ENCODE data around the gene NOS1AP.
"Not testable (repeated sequence)": the region's sequence is repeated elsewhere in the genome, so short reads cannot be mapped to it uniquely, and the experiment has no call there.

Gene NOS1AP

DNA sequence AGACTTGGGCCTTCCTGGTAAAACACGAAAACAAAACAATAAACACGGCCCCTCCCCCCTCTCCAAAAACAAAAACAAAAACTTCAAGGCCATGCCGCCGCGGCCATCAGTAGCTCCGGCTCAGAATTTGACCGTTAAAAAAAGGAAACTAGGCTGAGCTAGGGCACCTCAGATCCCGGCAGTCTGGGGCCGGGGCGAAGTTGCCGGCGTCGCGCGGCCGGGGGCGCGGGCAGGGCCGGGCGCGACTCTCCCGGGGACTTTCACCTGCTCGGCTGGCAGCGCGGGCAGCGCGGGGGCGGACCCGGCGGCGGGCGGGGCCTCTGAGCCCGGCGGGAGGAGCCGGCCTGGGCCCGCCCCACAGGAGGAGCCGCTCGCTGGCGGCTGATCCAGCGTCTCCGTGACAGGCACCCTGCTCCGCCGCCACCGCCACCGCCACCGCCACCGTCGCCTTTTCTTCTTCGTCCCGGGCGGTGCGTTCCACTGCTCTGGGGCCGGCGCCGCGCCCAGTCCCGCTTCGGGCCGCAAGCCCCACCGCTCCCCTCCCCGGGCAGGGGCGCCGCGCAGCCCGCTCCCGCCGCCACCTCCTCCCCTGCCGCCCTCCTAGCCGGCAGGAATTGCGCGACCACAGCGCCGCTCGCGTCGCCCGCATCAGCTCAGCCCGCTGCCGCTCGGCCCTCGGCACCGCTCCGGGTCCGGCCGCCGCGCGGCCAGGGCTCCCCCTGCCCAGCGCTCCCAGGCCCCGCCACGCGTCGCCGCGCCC, at the start of gene NOS1AP:
Gene NOS1AP, plus strand, starts transcription at position 358 of the 760 bp plus-strand sequence. CDS start 487 bp downstream, outside the sequence.
- in situ Hi-C loops (cut with MboI; ENCODE audit: low sequenced_read_pairs): no loop called here

DNA sequence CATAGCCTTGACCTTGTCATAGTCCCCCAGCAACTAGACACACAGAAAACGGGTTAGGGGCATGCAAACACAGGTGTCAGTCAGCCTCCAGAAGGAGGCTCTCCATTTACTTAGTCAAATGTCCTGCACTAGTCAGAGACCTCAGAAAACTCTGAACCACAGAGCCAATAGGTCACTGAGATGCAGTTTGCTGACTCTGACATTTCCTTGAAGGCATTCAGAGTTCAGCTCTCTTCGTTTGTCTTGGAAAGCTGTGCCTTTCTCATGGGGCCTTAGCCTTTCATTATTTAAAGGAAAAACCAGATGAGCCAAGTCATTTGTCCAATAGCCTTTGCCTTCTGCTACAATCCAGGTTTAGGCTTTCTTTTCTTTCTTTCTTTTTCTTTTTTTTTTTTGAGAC, 49.3 kb upstream of the NOS1AP start:
- in situ Hi-C loops (cut with MboI; ENCODE audit: low sequenced_read_pairs): no loop called here

DNA sequence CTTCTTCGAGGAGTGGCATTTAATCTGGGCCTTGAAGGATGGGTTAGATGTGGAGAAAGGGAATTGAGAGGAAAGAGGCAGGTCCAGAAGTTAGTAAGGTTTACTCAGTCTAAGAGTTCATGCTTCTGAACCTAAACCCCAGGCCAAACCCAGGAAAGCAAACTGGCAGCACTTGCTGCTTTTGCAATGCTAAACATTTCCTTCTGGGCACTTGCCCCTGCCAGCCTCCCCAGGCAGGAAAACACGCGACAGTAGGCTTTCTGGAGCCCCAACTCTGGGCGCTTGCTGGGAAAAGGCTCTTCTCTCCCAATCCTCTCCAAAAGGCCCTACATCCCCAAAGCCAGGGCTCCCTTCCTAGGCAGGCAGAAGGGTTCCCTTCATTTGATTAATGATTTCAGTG, 48.4 kb upstream of the NOS1AP start:
- in situ Hi-C loops (cut with MboI; ENCODE audit: low sequenced_read_pairs): no loop called here

DNA sequence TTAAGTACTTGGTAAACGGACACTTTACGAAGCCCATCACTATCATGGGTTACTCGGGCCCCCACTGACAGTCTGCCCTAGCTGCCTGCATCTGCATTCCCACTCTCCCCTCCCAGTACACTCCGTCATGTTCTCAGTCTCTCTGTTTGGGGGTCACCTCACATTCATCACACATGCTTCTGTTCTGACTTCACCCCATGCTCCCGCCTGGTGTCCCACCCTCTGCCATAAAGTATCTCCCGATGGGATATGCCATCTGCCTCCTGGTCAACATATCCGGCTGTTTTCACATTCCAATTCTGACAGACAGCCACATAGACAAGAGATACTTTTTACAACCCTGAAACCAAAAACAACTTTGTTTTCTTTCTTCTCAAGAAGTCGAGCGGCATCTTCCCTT, 46.9 kb upstream of the NOS1AP start:
- in situ Hi-C loops (cut with MboI; ENCODE audit: low sequenced_read_pairs): no loop called here

DNA sequence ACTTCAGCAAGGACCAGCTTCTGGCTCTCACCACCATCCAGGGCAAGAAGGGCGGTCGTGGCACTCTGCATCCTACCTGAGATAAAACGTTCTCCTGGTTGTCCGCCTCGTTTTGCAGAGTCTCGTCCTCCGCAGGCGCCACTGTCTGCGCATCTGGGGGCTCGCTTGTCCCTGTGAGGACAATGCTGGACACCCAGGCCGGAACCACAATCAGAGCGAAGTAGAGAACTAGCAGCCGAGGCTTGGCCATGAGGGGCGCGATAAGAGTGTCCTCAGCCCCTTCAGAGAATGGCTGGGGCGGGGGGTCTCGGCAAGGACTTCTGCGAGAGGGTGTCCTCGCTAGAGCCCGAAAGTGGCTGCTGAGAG, 46.3 kb upstream of the NOS1AP start:
- in situ Hi-C loops (cut with MboI; ENCODE audit: low sequenced_read_pairs): no loop called here

DNA sequence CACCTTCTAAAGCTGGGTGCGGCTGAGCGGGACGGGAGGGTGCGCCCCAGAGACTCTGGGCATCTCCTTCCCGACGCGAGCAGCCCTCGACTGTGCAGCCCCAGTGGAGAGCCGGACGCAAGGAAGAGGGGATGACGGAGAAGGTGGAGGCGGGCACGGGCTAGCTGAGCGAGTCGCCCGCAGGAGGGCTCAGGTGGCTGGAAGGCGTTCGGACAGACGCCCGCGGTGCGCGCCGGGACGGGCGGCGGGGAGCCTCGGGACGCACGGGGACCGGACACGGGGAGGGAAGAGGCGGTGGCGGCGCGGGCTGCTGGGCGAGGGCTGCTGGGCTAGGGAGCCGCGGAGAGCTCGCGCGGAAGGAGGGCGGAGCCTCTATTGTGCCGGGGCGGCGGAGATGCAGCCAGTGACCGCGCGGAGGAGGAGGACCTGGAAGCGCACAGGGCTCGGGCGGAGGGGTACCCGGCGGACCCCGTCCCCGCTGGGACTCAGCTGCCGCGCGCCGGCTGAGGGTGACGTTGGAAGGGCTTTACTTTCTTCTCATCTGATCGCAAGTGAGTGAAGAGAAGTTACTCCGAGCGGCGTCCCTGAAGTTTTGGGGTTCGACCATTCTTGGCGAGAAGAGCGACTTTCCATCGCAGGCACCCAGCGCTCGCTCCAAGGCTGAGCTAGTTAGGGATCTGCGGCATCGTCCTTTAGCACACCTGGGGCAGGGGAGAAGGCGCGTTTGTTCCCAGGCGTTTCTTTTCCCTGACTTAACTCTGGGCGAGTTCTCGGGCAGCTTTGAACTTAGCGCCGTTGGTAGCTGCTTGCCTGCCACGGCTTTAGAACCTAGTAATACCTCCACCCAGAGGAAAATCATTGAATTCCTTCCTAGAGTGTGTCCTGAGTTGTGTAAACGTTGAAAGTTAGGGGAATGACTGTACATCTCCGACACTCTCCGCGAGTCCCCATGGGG, 45.7 kb upstream of the NOS1AP start, which contains the start of gene OLFML2B:
Gene OLFML2B, minus strand, starts transcription at position 323 of the 955 bp plus-strand sequence. CDS start 439 bp downstream, outside the sequence.
- in situ Hi-C loops (cut with MboI; ENCODE audit: low sequenced_read_pairs): no loop called here

DNA sequence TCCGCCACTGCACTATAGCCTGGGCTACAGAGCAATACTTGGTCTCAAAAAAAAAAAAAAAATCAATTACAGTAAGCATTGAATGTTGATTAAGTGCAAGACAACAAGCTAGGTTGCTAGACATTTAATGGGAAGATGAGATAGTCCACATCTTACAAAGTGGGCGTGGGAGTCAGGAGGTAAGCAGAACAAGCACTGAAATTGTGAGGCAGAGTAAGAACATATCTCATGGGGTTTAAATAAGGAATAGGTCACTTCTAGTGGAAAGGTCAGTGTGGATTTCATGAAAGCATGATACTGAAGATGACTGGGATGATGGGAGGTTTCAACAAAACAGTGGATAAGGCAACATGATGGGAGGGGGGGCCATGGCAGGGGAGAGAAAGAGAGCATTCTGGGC, 44.0 kb upstream of the NOS1AP start:
- in situ Hi-C loops (cut with MboI; ENCODE audit: low sequenced_read_pairs): loop anchor here (25.0 kb wide), 1 partner anchor 238 kb away; no protein-coding TSS in a partner anchor

DNA sequence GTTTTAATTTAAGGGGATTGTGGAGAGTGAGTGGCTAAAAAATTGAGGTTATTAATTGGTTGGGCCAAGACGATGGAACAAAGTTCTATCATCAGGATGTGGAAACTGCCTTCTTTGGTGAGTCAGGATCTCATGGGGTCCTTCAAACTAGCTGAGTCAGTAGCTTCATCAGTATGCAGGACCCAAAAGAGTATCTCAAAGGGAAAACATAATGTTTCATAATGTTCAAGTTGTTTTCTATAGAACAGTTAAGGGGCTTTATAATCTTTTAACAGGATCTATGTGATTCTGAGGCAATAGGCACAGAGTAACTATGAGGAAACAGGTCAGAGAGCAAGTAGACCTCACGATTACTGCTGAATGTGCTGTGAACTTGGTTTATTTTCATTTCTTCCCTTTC, 42.6 kb upstream of the NOS1AP start:
- in situ Hi-C loops (cut with MboI; ENCODE audit: low sequenced_read_pairs): loop anchor here (25.0 kb wide), 1 partner anchor 240 kb away; no protein-coding TSS in a partner anchor

DNA sequence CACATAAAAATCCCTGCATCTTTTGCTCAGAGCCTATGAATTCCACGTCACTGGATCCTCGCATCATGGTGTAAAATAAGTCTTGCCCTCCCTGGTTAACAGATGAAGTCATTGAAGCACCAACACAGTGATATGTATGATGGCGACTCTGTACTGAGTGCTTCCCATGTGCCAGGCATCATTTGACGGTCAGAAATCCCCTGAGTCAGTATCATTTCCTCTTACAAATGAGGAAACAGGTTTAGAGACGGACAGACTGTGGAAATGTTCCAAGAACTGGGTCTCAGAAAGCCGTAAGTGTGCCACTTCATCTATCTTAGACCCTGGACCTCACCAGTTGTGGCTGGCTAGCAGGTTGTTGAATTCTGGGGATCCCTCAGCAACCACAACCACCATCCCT, 40.8 kb upstream of the NOS1AP start:
- in situ Hi-C loops (cut with MboI; ENCODE audit: low sequenced_read_pairs): loop anchor here (25.0 kb wide), 1 partner anchor 241 kb away; no protein-coding TSS in a partner anchor

DNA sequence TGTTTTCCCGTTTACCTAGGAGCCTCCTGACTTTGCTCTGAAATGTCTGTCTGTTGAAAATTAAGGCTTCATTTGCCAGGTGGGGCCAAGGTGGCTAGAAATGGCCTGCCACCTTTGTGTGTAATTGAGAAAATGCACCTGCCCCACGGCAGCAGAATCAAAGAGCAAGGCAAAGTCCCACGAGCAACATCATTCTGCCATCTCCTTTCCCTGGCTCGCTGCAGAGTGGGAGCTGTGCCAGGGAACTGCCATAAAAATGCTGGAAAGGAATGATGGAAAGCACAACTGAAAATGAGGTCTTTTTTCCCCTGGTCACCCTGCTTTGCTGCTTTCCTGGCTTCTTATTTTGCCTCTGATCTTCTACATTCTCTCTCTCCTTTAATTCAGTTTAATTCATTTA, 40.3 kb upstream of the NOS1AP start:
- in situ Hi-C loops (cut with MboI; ENCODE audit: low sequenced_read_pairs): loop anchor here (25.0 kb wide), 1 partner anchor 242 kb away; no protein-coding TSS in a partner anchor

DNA sequence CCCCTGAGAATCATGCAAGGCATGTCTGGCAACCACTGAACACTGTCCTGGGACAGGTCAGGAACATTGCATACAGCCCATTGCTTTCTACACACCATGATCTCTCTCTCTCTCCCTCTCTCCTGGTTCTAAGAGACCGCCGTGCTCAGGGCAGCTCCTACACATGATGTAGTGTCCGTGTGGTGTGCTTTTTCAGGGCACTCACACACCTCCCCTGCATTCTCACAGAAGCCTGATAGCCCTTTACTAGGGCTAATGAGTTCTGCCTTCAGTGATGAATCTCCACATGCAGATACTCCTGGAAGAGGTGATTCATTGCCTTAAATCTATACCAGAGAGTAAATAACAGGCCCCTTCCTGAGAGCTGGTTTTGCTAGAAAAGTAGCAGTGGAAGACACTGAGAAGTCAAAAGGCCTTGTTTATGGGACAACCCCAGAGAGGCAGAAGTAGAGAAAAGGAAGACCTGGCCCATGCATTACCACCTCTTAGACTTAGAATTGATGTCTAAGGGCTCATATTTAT, 38.7 kb upstream of the NOS1AP start:
- in situ Hi-C loops (cut with MboI; ENCODE audit: low sequenced_read_pairs): loop anchor here (25.0 kb wide), 1 partner anchor 244 kb away; no protein-coding TSS in a partner anchor

DNA sequence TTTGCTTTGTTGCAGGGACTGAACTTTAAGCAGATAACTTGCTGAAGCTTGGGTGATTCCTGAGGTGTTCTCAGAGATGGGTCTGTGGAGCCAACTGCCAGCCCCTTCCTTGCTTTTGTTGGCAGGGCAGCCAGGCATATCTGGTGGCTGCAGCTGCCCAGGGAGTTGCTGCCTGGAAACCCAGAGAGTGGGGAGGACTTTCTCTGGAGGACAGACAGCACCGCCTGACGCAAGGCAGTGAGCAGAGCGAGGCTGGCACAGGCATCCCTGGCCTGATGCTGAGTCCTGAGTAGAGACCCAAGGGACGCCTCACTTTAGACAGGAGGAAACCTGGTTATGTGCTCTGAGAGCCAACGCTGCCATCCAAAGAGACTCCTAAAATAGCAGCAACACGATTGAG, 36.1 kb upstream of the NOS1AP start:
- in situ Hi-C loops (cut with MboI; ENCODE audit: low sequenced_read_pairs): loop anchor here (25.0 kb wide), 1 partner anchor 246 kb away; no protein-coding TSS in a partner anchor

DNA sequence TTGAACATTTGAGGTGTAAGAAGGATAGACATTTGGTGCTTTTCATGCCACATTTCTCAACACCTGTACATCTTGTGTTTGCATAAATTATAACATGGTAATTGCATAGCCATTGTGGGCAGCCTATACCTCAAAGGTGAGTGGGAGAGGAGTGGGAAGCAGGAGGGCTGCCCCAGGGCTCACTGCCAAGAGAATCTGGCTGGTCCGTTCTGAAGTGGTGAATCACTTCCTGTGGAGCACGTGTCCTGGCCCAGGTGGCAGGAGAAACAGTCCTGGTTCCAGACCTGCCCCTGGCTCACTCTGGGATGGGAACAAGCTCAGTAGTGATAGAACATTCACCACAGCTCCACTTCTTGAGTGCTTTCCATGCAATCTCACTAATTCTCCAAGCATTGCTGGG, 34.2 kb upstream of the NOS1AP start:
- in situ Hi-C loops (cut with MboI; ENCODE audit: low sequenced_read_pairs): loop anchor here (25.0 kb wide), 1 partner anchor 248 kb away; no protein-coding TSS in a partner anchor

DNA sequence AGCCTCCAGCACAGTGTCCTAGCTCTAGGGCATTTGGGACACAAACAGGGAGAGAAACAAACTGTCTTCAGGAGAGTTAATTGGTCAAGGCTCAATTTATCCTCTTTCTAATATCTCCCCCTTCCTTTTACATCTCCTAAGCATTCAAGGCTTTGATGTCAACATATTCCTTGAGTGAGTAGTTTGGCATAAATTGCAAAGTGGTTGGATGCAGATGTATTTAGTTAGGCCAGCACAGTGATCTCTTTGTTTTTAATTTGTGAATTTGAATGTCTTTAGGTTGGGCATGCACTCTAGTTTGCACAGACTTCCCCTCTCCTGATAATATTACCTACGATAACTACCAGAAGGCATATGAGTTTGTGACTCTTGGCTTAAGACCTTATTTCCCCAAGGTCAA, 33.3 kb upstream of the NOS1AP start:
- in situ Hi-C loops (cut with MboI; ENCODE audit: low sequenced_read_pairs): loop anchor here (25.0 kb wide), 1 partner anchor 249 kb away; no protein-coding TSS in a partner anchor

DNA sequence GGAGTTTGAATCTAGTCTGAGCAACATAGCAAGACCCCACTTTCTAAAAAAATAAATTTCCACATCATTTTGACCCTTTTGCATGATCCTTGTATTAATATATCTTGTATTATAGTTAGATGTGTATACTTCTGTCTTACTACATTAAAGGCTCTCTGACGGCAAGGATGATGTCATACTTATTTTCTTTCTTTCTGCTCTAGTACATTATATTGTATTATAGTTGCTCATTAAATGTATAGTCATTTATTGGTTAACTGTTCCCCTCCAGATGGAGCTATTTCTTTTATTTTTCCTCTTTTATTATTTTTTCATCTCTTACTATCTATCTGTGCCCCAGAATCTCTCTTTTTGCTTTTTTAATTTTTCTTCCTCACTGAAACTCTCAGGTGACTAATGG, 30.9 kb upstream of the NOS1AP start:
- in situ Hi-C loops (cut with MboI; ENCODE audit: low sequenced_read_pairs): loop anchor here (25.0 kb wide), 1 partner anchor 251 kb away; no protein-coding TSS in a partner anchor

DNA sequence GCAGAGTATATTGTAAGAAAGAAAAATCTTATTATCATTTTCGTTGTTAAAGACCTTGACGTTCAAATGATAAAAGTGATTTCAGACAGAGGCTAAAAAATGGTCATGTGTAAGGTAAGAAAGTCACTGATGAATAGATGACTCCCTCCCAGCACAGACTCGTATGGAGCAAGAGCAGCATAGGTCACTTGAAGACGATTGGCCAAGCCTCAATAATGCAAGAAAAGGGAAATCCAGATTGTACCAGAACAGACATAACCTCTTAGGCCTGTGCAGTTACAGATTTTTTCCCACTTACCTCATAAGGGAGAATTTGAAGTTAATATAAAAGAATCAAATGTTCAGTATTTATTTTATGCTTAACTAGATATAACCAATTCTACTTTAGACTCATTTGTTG, 29.5 kb upstream of the NOS1AP start:
- in situ Hi-C loops (cut with MboI; ENCODE audit: low sequenced_read_pairs): loop anchor here (25.0 kb wide), 1 partner anchor 253 kb away; no protein-coding TSS in a partner anchor

DNA sequence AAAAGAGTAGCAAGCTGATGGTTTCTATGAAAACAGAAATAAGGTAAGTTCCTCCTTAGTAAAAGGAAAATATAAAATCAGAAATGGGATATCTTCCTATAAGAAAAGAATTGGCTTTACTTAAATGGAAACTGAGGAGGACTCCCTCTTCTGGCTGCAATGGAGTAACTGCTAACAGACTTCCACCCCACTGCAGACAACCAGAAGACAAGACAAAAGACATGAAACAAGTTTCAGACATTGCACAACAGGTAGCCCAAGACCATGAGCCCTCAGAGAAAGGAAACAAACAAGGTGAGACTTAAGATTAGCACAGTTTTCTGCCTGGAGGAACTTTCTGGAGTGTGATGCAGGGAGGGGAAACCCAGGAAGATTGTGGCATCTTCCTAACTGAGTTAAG, 28.8 kb upstream of the NOS1AP start:
- in situ Hi-C loops (cut with MboI; ENCODE audit: low sequenced_read_pairs): loop anchor here (25.0 kb wide), 1 partner anchor 253 kb away; no protein-coding TSS in a partner anchor

DNA sequence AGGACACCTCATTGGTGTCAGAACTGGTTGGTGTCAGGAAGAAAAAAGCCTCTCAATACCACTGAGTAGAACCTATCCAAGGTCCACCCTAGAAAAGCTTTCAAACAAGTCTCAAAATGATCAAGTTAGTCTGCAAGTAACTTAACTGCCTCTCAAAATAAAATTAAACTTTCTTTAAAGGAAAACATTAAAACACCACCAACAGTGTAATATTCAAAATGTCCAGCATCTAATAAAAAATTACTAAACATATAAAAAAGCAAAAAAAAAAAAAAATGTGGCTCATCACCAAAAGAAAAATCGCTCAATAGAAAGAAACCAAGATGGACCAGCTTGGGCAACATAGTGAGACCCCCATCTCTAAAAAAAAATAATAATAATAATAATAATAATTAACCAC, 27.1 kb upstream of the NOS1AP start:
- in situ Hi-C loops (cut with MboI; ENCODE audit: low sequenced_read_pairs): loop anchor here (25.0 kb wide), 1 partner anchor 255 kb away; no protein-coding TSS in a partner anchor

DNA sequence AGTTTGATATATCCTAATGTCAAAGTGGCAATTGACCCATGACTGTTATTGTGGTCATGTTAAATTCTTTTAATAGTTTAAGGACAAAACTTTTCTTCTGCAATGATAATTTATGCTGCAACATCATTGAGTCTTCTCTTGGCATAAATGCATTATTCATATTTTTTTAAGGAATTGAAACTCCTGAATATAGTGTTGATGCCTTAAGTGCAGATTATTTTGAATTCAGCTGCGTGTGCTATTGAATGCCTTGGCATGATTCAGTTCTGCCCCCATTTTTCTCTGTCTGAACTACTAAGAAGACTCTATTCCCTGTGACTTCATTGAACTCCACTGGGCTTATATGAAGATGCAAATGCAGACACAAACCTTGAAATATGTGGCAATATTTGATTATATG, 22.6 kb upstream of the NOS1AP start:
- in situ Hi-C loops (cut with MboI; ENCODE audit: low sequenced_read_pairs): loop anchor here (25.0 kb wide), 1 partner anchor 260 kb away; no protein-coding TSS in a partner anchor

DNA sequence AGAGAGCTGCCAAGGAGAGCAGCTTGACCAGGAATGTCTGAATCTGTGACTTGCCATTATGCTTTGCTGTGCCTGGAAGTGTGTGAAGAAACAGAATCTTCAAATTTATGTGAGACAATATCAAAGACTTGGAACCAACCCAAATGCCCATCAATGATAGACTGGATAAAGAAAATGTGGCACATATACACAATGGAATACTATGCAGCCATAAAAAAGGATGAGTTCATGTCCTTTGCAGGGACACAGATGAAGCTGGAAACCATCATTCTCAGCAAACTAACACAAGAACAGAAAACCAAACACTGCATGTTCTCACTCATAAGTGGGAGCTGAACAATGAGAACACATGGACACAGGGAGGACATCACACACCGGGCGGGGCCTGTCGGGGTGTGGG, 15.5 kb upstream of the NOS1AP start:
- in situ Hi-C loops (cut with MboI; ENCODE audit: low sequenced_read_pairs): not testable (repeated sequence)

DNA sequence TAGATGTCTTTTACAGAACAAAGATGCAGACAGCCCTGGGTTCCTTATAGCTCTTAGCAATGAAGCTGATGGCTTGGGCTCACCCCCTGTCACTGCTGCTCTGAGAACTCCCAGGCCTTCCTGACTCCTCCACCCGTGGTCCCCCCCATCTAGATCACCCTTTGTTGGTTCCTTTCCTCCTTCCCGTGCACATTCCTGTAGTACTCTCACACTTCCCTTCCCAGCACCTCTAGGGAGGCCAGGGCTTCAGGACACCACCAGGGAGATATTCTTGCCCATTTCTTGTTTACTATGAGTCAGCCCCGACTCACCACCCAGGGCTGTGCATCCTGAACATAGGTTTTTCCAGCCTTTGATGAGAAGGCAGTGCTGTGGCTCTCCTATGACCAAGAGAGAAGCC, 14.4 kb upstream of the NOS1AP start:
- in situ Hi-C loops (cut with MboI; ENCODE audit: low sequenced_read_pairs): no loop called here

All from HL-60/S4 treated with phorbol 12-myristate 13-acetate at 8.2 ng/mL for 4 days and 3 days (cell line).